SK-N-SH (cell line): ENCODE measurements around the gene BID. TPM values are rescaled to one million over a fixed set of nuclear protein-coding genes. Genes with fewer than 3 reads are reported as not detected.

Source experiments
- CTCF ChIA-PET: fragments of 300-600, 350-600 bp; formaldehyde crosslinking; extraction: SDS; loops from one replicate; lab custom pipeline; 2021; lab: Yijun Ruan, JAX
- POLR2A ChIA-PET: fragments of 350-600 bp; sonication (Branson Sonifier 250); formaldehyde crosslinking; extraction: SDS; loops from one replicate; lab custom pipeline; 2020; ENCODE audit warnings: antibody characterized with exemption, inconsistent platforms; lab: Yijun Ruan, JAX
- DNase-seq: peaks from one replicate; pipeline ENCODE4 v3.0.0; 2012
- H2AFZ ChIP-seq: fragments of 200-600 bp; sonication (generic); 2 replicates; pipeline ENCODE4 v1.8.1; 2016; ENCODE audit warnings: antibody characterized with exemption, mild to moderate bottlenecking, low read depth
- H3F3A ChIP-seq: fragments of 200-600 bp; sonication (generic); replicated peaks from 2 replicates; pipeline ENCODE3; 2016; ENCODE audit warnings: antibody characterized with exemption, mild to moderate bottlenecking; ENCODE audit not compliant: insufficient read depth
- H3K27ac ChIP-seq, 2 experiments: fragments of 200-500 bp in 1 of 2; fragments of 200-600 bp in 1 of 2; sonication (Bioruptor generic) in 1 of 2; sonication (generic), shearing (Covaris generic) in 1 of 2; 2 replicates each; pipeline versions ENCODE4 v1.5.1 to v1.6.1; 2014 to 2016; ENCODE audit warnings: low read depth in 2 of 2, inconsistent platforms in 1 of 2, low read length in 1 of 2, mild to moderate bottlenecking in 1 of 2, mixed read lengths in 1 of 2
- H3K27me3 ChIP-seq: fragments of 200-600 bp; sonication (generic), shearing (Covaris generic); 2 replicates; pipeline ENCODE4 v1.6.1; 2016; ENCODE audit warnings: mixed run types; ENCODE audit not compliant: insufficient read depth
- H3K36me3 ChIP-seq, 2 experiments: fragments of 200-500 bp in 1 of 2; fragments of 200-600 bp in 1 of 2; sonication (Bioruptor generic) in 1 of 2; sonication (generic) in 1 of 2; replicated peaks in 1 of 2; 2 replicates each; pipeline versions ENCODE3 to v1.5.1; 2014 to 2016; ENCODE audit warnings: low read length in 1 of 2, mild to moderate bottlenecking in 1 of 2; ENCODE audit not compliant: insufficient read depth in 2 of 2, control insufficient read depth in 1 of 2
- H3K4me1 ChIP-seq, 2 experiments: fragments of 200-500 bp in 1 of 2; fragments of 200-600 bp in 1 of 2; sonication (Bioruptor generic) in 1 of 2; sonication (generic), shearing (Covaris generic) in 1 of 2; 2 replicates each; pipeline versions ENCODE4 v1.5.1 to v1.6.1; 2014 to 2016; ENCODE audit warnings: low read depth in 1 of 2, low read length in 1 of 2, mixed run types in 1 of 2; ENCODE audit not compliant: insufficient read depth in 2 of 2, control insufficient read depth in 1 of 2
- H3K4me2 ChIP-seq: fragments of 200-600 bp; sonication (generic), shearing (Covaris generic); 2 replicates; pipeline ENCODE4 v1.6.1; 2017; ENCODE audit warnings: mixed run types
- H3K4me3 ChIP-seq, 2 experiments: fragments of 200-500 bp in 1 of 2; fragments of 200-600 bp in 1 of 2; sonication (Bioruptor generic) in 1 of 2; sonication (generic), shearing (Covaris generic) in 1 of 2; 2 replicates each; pipeline versions ENCODE4 v1.5.1 to v1.8.1; 2014 to 2016; ENCODE audit warnings: low read depth in 2 of 2, inconsistent platforms in 1 of 2, low read length in 1 of 2, mild to moderate bottlenecking in 1 of 2, mixed read lengths in 1 of 2, moderate library complexity in 1 of 2
- H3K79me2 ChIP-seq: fragments of 200-600 bp; sonication (generic); 2 replicates; pipeline ENCODE4 v1.8.1; 2017; ENCODE audit warnings: mild to moderate bottlenecking; ENCODE audit not compliant: insufficient read depth
- H3K9ac ChIP-seq: fragments of 200-600 bp; sonication (generic); 2 replicates; pipeline ENCODE4 v1.6.1; 2017; ENCODE audit warnings: mixed run types
- H3K9me2 ChIP-seq: fragments of 200-600 bp; sonication (generic); 2 replicates; pipeline ENCODE4 v1.6.1; 2017; ENCODE audit warnings: mixed run types
- H3K9me3 ChIP-seq: fragments of 200-600 bp; sonication (generic); 2 replicates; pipeline ENCODE4 v1.6.1; 2017; ENCODE audit warnings: mixed run types, mild to moderate bottlenecking, moderate library complexity
- H4K20me1 ChIP-seq: fragments of 200-600 bp; sonication (generic); 2 replicates; pipeline ENCODE4 v1.6.1; 2017; ENCODE audit warnings: mild to moderate bottlenecking, mixed run types; ENCODE audit not compliant: insufficient read depth
- CTCF ChIP-seq: fragments of 200-600 bp; sonication (generic); IDR thresholded peaks from 2 replicates; pipeline ENCODE4 v1.6.1; 2017; ENCODE audit warnings: antibody characterized with exemption, mild to moderate bottlenecking, moderate library complexity
- ELF1 ChIP-seq: IDR thresholded peaks from 2 replicates; pipeline ENCODE4 v1.4.0; 2012
- FOSL2 ChIP-seq: IDR thresholded peaks from 2 replicates; pipeline ENCODE4 v1.4.0; 2012; ENCODE audit warnings: low read depth, mild to moderate bottlenecking, moderate library complexity, borderline replicate concordance
- FOXJ3 ChIP-seq: sonication (generic); formaldehyde crosslinking; IDR thresholded peaks from 2 replicates; pipeline ENCODE4 v1.5.1; 2020; ENCODE audit warnings: mild to moderate bottlenecking, missing genetic modification reagents
- GATA2 ChIP-seq: sonication (generic); formaldehyde crosslinking; IDR thresholded peaks from 2 replicates; pipeline ENCODE4 v1.5.0; 2020; ENCODE audit warnings: mild to moderate bottlenecking, missing genetic modification reagents
- MAX ChIP-seq: IDR thresholded peaks from 2 replicates; pipeline ENCODE4 v1.4.0; 2012; ENCODE audit warnings: low read depth
- MEF2A ChIP-seq: IDR thresholded peaks from 2 replicates; pipeline ENCODE4 v1.4.0; 2012; ENCODE audit warnings: low read depth, borderline replicate concordance
- MXI1 ChIP-seq: IDR thresholded peaks from 2 replicates; pipeline ENCODE4 v1.6.1; 2012; ENCODE audit warnings: mild to moderate bottlenecking, low read depth, low read length, improper control_type of control experiment
- PBX3 ChIP-seq: IDR thresholded peaks from 2 replicates; pipeline ENCODE4; 2012
- POLR2AphosphoS5 ChIP-seq: IDR thresholded peaks from 2 replicates; pipeline ENCODE4 v1.6.1; 2012; ENCODE audit warnings: low read depth, low read length
- RCOR1 ChIP-seq: fragments of 150-350 bp; IDR thresholded peaks from 2 replicates; pipeline ENCODE4 v1.6.1; 2017; ENCODE audit warnings: antibody characterized with exemption, low read length
- SIN3A ChIP-seq: IDR thresholded peaks from 2 replicates; pipeline ENCODE4 v1.6.1; 2012; ENCODE audit warnings: low read depth, mild to moderate bottlenecking, low read length, moderate library complexity, borderline replicate concordance
- SMC3 ChIP-seq: IDR thresholded peaks from 2 replicates; pipeline ENCODE4 v1.6.1; 2012; ENCODE audit warnings: low read depth, low read length, improper control_type of control experiment
- TCF12 ChIP-seq: IDR thresholded peaks from 2 replicates; pipeline ENCODE4 v1.4.0; 2012
- TEAD4 ChIP-seq: IDR thresholded peaks from 2 replicates; pipeline ENCODE4 v1.4.0; 2012; ENCODE audit warnings: mild to moderate bottlenecking, borderline replicate concordance; ENCODE audit not compliant: insufficient read depth
- ZBTB33 ChIP-seq: IDR thresholded peaks from 2 replicates; pipeline ENCODE4 v1.4.0; 2012; ENCODE audit warnings: low read depth, borderline replicate concordance
- WGBS: methylation state at CpG from one replicate; pipeline ENCODE4 v1.1.6; 2017; ENCODE audit warnings: low lambda C conversion rate; 5-methylcytosine and 5-hydroxymethylcytosine counted together
- polyA plus RNA-seq, 3 experiments: library from polyadenylated mRNA; depleted of rRNA; stranded (reverse); fragments of >200 nt; gene quantifications; 2 replicates each; pipeline ENCODE4 v1.2.3, GENCODE V29; 2012

BID gene
- polyA plus RNA-seq, 1 of the 3 experiments (the other 2 are of a cell fraction), result 139 TPM

- 94% methylated on average over 26 of the region's 27 CpGs for WGBS
- TF ChIP-seq TEAD4, result no peak
- no peak for TF ChIP-seq RCOR1
- no peak for TF ChIP-seq TCF12
- no peak for TF ChIP-seq ZBTB33
- no peak for TF ChIP-seq MEF2A
- no peak for TF ChIP-seq MAX
- no peak for TF ChIP-seq ELF1
- TF ChIP-seq FOXJ3 (CRISPR knock-in tag), result no peak
- H3K4me1 ChIP-seq, result no peaks in the 10 kb centered on the region; a peak in 1 of 4 replicates
- no peaks in the 10 kb centered on the region for H3K79me2 ChIP-seq
- no peaks in the 10 kb centered on the region for H3K27me3 ChIP-seq
- no peak overlapping the region for H3K4me3 ChIP-seq
- H3F3A ChIP-seq, result no peaks in the 10 kb centered on the region
- CTCF ChIA-PET, result interaction anchor here (4.4 kb wide), 1 partner anchor 47 kb away, joined by 17 read pairs; no protein-coding TSS in a partner anchor
- no peak overlapping the region for H3K4me2 ChIP-seq
- no peak overlapping the region for H3K27ac ChIP-seq
- POLR2A ChIA-PET, result no interaction called here
- no peaks in the 10 kb centered on the region for H4K20me1 ChIP-seq
- H2AFZ ChIP-seq, result no peak overlapping the region
- no peak for DNase-seq
- H3K9me3 ChIP-seq, result no peaks in the 10 kb centered on the region
- no peaks in the 10 kb centered on the region for H3K9me2 ChIP-seq
- H3K36me3 ChIP-seq, result peaks cover 0 to 46% of the 10 kb centered on the region in 2 experiments
- no peak overlapping the region for H3K9ac ChIP-seq
Measured at GRCh38 chr22:17789379-17790200, 15.3 kb upstream of the BID start.

GRCh38 chr22:17788528-17789378 lies 14.5 kb upstream of the BID start:
- no peak for TF ChIP-seq CTCF
- no peak for TF ChIP-seq SMC3
- TF ChIP-seq RCOR1, result no peak
- no peak for TF ChIP-seq PBX3
- no peak for TF ChIP-seq FOSL2
- no peak for TF ChIP-seq ZBTB33
- TF ChIP-seq MXI1, result no peak
- TF ChIP-seq GATA2 (CRISPR knock-in tag), result no peak
- no peak for TF ChIP-seq SIN3A
- TF ChIP-seq POLR2AphosphoS5, result no peak
- TF ChIP-seq, all 33 proteins: peak for 0
- Histone ChIP-seq H3K36me3 (peaks cover 0 to 41% of the 10 kb centered on the region in 2 experiments), H4K20me1 (no peaks in the 10 kb centered on the region), H3K9me2 (no peaks in the 10 kb centered on the region), H3K79me2 (no peaks in the 10 kb centered on the region), H3K9ac (no peak overlapping the region), H3K9me3 (no peaks in the 10 kb centered on the region), H3K4me3 (no peak overlapping the region), H3K27me3 (no peaks in the 10 kb centered on the region), H3K4me1 (peaks cover 0 to 4% of the 10 kb centered on the region in 2 experiments; a peak in 1 of 4 replicates), H3F3A (no peaks in the 10 kb centered on the region), H2AFZ (no peak overlapping the region), H3K4me2 (no peak overlapping the region), H3K27ac (no peak overlapping the region)
- no peak for DNase-seq
- ChIA-PET CTCF (interaction anchor here (1.9 to 4.4 kb wide), 2 partner anchors 47 to 230 kb away, joined by 6 to 17 read pairs; no protein-coding TSS in a partner anchor), POLR2A (interaction anchor here (0.5 kb wide), 1 partner anchor 289 kb away, joined by 3 read pairs; the partner anchor contains the start of gene PEX26)
- WGBS, result 89% methylated on average over 26 of the region's 32 CpGs
